Measurements from ENCODE around the gene TMEM243.

DNA sequence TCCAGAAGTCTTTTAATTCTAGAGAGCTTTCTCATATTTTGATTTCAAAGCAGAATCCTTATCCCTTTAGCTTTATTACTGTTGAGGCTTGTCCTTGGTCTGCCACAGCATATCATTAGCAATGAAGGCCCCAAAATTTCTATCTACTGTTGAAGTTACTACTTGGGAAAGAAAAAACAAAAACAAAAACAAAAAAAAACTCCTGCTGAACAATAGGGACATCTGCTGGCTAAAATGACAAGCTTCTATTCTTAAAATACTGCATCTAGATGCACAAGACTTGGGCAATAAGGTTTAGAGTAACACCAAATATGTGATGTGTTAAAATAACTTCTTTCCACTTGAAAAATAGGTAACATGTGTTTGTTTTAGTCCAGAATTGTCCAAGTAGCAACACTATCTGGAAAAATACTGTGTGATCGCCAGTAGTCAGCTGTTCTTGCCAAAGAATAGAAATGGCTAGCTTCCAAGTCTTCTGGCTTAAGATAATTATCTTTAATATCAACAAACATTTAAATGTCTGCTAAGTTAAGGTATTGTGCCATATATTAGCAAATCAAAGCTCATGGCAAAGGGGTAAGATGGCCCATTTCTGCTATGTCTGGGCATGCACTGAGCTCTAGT is 71.1 kb downstream of the TMEM243 start:
- TF ChIP-seq, protein P1, sequence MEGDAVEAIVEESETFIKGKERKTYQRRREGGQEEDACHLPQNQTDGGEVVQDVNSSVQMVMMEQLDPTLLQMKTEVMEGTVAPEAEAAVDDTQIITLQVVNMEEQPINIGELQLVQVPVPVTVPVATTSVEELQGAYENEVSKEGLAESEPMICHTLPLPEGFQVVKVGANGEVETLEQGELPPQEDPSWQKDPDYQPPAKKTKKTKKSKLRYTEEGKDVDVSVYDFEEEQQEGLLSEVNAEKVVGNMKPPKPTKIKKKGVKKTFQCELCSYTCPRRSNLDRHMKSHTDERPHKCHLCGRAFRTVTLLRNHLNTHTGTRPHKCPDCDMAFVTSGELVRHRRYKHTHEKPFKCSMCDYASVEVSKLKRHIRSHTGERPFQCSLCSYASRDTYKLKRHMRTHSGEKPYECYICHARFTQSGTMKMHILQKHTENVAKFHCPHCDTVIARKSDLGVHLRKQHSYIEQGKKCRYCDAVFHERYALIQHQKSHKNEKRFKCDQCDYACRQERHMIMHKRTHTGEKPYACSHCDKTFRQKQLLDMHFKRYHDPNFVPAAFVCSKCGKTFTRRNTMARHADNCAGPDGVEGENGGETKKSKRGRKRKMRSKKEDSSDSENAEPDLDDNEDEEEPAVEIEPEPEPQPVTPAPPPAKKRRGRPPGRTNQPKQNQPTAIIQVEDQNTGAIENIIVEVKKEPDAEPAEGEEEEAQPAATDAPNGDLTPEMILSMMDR (IDR thresholded peaks at IDR 0.05): peak in 3 of 7 experiments; percentile 19 to 43 (median 34)
- no peak for TF ChIP-seq POLR2AphosphoS5 (IDR thresholded peaks at IDR 0.05)
- TF ChIP-seq POLR2A (IDR thresholded peaks at IDR 0.05): no peak

Data from stomach (tissue), 4 donors.